Activated CD4-positive, alpha-beta T cell treated with anti-CD3 and anti-CD28 coated beads, Interleukin-2, amount 50 U/mL, for 1 hour (primary cell): Measurements from ENCODE around the gene FABP6.

Source experiments
- DNase-seq: peaks from one replicate; pipeline ENCODE4 v3.0.0-alpha.2; 2020

The FABP6 gene

GRCh38 chr5:160263326-160263855 is 34.1 kb downstream of the FABP6 start:
- DNase-seq: no peak

DNA sequence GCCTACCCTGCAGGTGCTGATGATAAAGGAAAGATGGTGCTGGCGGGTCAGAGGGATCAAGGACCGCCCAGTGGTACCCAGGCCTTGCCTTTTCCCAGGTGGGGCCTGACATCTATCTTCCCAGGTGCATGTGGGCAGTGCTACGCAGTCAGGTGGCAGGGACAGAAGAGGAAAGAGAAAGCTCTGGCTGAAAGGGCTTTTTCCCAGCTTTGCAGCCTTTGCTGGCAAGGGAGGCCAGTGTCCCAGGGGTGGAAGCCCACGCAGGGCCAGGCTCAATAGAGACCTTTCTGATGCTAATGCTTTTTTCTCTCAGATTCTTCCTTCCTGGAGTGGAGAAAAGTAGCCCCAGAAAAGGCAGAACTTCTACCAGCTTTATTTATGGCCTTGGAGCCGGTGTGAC is 36.7 kb downstream of the FABP6 start:
- no peak for DNase-seq

- no peak for DNase-seq
These were observed 37.5 kb downstream of the FABP6 start for GRCh38 chr5:160266752-160267345.

GRCh38 chr5:160268121-160268520 is 38.8 kb downstream of the FABP6 start:
- no peak for DNase-seq

GRCh38 chr5:160269017-160269416 is 39.7 kb downstream of the FABP6 start:
- DNase-seq: no peak

- no peak for DNase-seq
These were observed 41.4 kb downstream of the FABP6 start for GRCh38 chr5:160270704-160271103.

- DNase-seq: no peak
These were observed 42.1 kb downstream of the FABP6 start for GRCh38 chr5:160271396-160271795.

- no peak for DNase-seq
These were observed 42.5 kb downstream of the FABP6 start for GRCh38 chr5:160271836-160272235.

DNA sequence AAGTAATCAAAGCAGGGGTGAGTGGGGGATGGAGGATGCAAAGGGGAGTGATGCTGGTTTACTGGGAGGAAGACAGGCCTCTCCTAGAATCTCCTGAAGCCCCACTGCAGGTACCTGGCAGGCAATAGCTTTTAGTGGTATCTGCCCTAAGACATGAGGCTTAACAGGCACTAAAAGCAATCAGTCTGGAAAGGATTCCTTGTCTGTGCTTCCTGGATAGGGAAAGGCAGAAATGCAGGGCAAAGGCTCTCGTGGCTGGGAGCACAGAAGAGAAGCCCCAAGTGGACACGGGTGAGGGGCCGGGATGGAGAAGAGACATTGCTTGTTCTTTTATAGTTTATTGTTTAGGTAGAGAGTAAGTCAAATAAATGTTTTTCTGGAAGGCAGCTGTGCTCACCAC is 43.0 kb downstream of the FABP6 start:
- DNase-seq: no peak

GRCh38 chr5:160272889-160273288 is 43.6 kb downstream of the FABP6 start:
- DNase-seq: no peak

- DNase-seq: no peak
These were observed 45.2 kb downstream of the FABP6 start for GRCh38 chr5:160274483-160274931.

GRCh38 chr5:160278343-160278742 is 49.0 kb downstream of the FABP6 start:
- DNase-seq: no peak

DNA sequence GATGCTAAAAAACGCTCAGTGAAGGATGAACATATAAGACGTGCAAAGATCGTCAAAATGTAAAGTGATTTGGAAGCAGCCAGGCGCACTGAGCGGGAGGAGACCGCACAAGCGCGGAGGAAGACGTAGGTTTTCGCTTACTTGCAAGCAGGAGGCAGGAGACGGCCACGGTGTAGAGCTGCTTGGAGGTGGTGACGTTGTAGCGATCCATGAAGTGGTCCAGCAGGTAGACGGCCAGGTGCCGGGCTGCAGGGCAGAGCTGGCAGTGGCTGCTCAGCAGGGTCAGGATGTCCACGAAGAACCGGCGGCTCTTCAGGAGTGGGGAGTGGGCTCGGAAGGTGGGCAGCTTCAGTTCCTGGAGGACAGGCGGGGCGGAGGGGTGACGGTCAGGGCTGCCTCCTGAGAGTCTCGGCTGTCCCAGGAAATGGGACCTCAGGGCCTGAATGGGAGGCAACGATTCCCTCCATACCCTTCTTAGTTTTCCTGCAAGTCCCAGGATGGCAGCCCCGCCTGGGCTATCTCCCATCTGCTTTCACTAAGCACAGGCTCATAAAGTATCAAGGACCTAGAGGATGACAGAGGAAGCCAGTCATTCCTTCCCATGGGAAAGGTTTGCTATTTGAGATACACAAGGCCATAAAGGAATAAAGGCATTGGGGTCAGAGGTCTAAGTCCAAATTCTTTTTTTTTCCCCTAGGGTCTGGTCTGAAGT is 51.2 kb downstream of the FABP6 start:
- DNase-seq: no peak

DNA sequence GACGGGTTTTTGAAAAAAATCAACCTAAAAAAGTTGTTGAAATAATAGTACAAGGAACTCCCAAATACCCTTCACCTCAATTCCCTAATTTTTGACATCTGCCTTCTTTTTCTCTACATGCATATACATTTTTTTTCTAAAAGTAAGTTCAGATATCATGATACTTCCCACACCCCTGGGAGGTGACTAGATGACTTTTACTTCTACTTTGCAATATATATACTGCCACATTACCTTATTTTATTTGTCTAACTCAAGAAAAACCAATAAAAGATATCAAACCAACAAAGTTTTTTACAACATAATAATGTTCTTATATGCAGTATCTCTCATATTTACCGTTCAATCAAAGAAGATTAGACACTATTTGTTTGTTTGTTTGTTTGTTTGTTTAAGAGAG is 52.0 kb downstream of the FABP6 start:
- DNase-seq: no peak

DNA sequence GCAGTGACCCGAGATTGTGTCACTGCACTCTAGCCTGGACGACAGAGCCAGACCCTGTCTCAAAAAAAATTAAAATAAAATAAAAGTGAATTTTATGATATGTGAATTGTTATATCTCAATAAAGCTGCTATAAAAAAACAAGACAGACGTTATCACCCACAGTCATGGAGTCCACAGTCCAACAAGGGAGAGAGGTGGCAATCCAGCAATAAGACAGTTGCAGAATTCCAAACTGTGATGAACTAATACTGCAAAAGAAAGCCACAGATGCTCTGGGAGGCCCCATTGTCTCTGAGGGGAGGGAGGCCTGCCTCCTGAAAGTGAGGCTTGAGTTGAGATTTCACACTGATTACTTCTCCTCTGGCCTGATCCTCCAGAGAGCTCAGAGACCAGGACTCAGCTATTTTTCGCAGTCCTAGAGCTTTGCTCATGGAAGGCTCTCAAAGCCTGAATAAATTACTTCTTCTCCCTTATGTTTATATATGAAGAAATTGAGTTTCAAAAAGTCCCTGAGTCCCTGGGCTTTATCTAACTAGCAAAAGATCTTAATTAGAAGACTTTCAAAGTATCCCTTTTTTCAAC is 55.1 kb downstream of the FABP6 start:
- no peak for DNase-seq

GRCh38 chr5:160285316-160285715 is 56.0 kb downstream of the FABP6 start:
- no peak for DNase-seq

DNA sequence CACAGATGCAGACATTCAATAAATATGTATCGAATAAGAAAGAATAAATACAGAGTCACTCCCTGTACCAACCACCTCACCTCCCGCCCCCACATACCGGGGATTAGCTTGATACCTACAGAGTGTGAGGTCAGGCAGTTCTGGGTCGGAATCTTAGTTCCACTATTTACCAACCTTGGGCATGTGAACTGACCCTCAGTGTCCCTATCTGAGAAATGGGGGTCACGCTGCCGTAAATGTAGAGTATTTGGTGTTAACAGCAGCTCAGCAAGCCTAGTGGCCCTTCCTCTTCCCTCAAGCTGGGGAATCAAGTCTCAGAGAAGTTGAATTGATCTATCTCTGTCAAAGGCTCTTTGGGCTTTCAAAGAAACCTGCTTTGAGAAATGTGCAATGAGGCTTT is 57.6 kb downstream of the FABP6 start:
- no peak for DNase-seq

DNA sequence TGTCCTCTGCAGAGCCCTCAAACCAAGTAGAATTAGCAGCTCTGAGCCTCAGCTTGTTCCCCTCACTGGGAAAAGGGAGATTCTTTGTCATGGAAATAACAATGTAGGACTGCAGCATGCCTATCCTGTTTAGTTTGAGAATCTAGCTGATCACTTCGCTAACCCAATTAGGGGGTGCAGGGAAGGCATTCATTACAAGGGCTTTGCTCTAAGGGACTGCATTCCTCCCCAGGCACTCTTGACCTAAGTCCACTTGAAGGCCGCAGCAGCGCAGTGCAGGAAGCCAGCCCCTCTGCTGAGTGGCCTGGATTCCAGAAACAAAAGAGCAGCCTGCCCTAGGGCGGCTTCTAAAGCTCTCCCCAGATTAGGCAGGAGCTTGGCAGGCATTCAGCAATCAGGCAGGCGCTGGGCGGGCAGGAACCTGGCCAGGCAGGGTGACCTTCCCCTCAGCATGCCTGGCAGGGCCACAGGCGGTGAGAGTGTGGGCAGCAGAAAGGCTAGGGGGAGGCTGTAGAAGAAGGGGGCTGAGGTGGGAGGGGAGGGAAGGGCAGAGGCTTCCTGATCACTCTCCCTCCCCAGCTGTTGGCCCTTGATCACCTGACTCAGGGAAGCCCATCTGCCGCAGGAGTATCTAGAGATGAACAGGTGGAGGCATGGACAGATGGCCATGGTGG is 58.2 kb downstream of the FABP6 start:
- DNase-seq: no peak
